H9 (cell line): ENCODE results near the gene LRRIQ4. TPM values are rescaled to one million over a fixed set of nuclear protein-coding genes. Genes with fewer than 3 reads are reported as not detected.

Experiments used
- DNase-seq: peaks from one replicate; pipeline ENCODE4 v3.0.0-alpha.2; 2017
- H2AFZ ChIP-seq: one replicate; pipeline ENCODE4 v1.6.1; 2013; ENCODE audit warnings: mild to moderate bottlenecking, low read length, control low read depth, moderate library complexity
- H2AK5ac ChIP-seq: 2 replicates; pipeline ENCODE4 v1.6.1; 2013; ENCODE audit warnings: low read length, control low read depth, mixed read lengths; ENCODE audit not compliant: insufficient read length
- H2BK120ac ChIP-seq: one replicate; pipeline ENCODE4 v1.6.1; 2013; ENCODE audit warnings: low read depth, mild to moderate bottlenecking, low read length, control low read depth, inconsistent platforms; ENCODE audit not compliant: poor library complexity, severe bottlenecking
- H2BK12ac ChIP-seq: 2 replicates; pipeline ENCODE4 v1.6.1; 2013; ENCODE audit warnings: low read length, control low read depth, mixed read lengths, low read depth; ENCODE audit not compliant: insufficient read length
- H2BK15ac ChIP-seq: 2 replicates; pipeline ENCODE4 v1.6.1; 2013; ENCODE audit warnings: low read depth, low read length, control low read depth
- H2BK20ac ChIP-seq: one replicate; pipeline ENCODE4 v1.6.1; 2013; ENCODE audit warnings: low read depth, mild to moderate bottlenecking, low read length, control low read depth, inconsistent platforms; ENCODE audit not compliant: poor library complexity, severe bottlenecking
- H2BK5ac ChIP-seq: 2 replicates; pipeline ENCODE4 v1.6.1; 2013; ENCODE audit warnings: low read length, control low read depth, mixed read lengths; ENCODE audit not compliant: insufficient read length
- H3K14ac ChIP-seq: 2 replicates; pipeline ENCODE4 v1.6.1; 2013; ENCODE audit warnings: low read length, control low read depth; ENCODE audit not compliant: insufficient read depth
- H3K18ac ChIP-seq: 2 replicates; pipeline ENCODE4 v1.6.1; 2013; ENCODE audit warnings: low read depth, mild to moderate bottlenecking, mixed read lengths, low read length, control low read depth; ENCODE audit not compliant: insufficient read length
- H3K23ac ChIP-seq: 2 replicates; pipeline ENCODE4 v1.6.1; 2013; ENCODE audit warnings: low read length, control low read depth, mixed read lengths, low read depth; ENCODE audit not compliant: insufficient read length
- H3K23me2 ChIP-seq: 2 replicates; pipeline ENCODE4 v1.6.1; 2013; ENCODE audit warnings: low read depth, mild to moderate bottlenecking, mixed read lengths, low read length, control low read depth; ENCODE audit not compliant: insufficient read length, poor library complexity, severe bottlenecking
- H3K27ac ChIP-seq: 2 replicates; pipeline ENCODE4 v1.5.1; 2013; ENCODE audit warnings: low read length, control low read depth, mixed read lengths, low read depth; ENCODE audit not compliant: insufficient read length
- H3K27me3 ChIP-seq: 2 replicates; pipeline ENCODE4 v1.6.1; 2013; ENCODE audit warnings: low read length, control low read depth, inconsistent platforms; ENCODE audit not compliant: insufficient read depth
- H3K4ac ChIP-seq: 2 replicates; pipeline ENCODE4 v1.6.1; 2013; ENCODE audit warnings: low read depth, mild to moderate bottlenecking, control low read depth, inconsistent platforms, low read length, moderate library complexity
- H3K4me1 ChIP-seq: 2 replicates; pipeline ENCODE4 v1.6.1; 2013; ENCODE audit warnings: low read length, control low read depth, inconsistent platforms; ENCODE audit not compliant: insufficient read depth
- H3K4me2 ChIP-seq: 2 replicates; pipeline ENCODE4 v1.6.1; 2013; ENCODE audit warnings: low read length, control low read depth, mixed read lengths; ENCODE audit not compliant: insufficient read length, insufficient read depth
- H3K56ac ChIP-seq: 2 replicates; pipeline ENCODE4 v1.6.1; 2013; ENCODE audit warnings: low read depth, mild to moderate bottlenecking, mixed read lengths, low read length, control low read depth; ENCODE audit not compliant: insufficient read length
- H3K79me1 ChIP-seq: 2 replicates; pipeline ENCODE4 v1.6.1; 2013; ENCODE audit warnings: low read depth, mild to moderate bottlenecking, moderate library complexity, low read length, control low read depth, inconsistent platforms; ENCODE audit not compliant: insufficient read depth, poor library complexity, severe bottlenecking
- H3K79me2 ChIP-seq: 2 replicates; pipeline ENCODE4 v1.6.1; 2013; ENCODE audit warnings: low read length, control low read depth, inconsistent platforms; ENCODE audit not compliant: insufficient read depth
- H3K9ac ChIP-seq: 2 replicates; pipeline ENCODE4 v1.6.1; 2013; ENCODE audit warnings: low read length, control low read depth, mixed read lengths; ENCODE audit not compliant: insufficient read length; ENCODE audit errors: extremely low read depth
- H3K9me3 ChIP-seq: one replicate; pipeline ENCODE4 v1.6.1; 2013; ENCODE audit warnings: low read depth, low read length, inconsistent platforms; ENCODE audit not compliant: control insufficient read depth
- H3T11ph ChIP-seq: one replicate; pipeline ENCODE4 v1.6.1; 2013; ENCODE audit warnings: mild to moderate bottlenecking, low read length, control low read depth, inconsistent platforms
- H4K20me1 ChIP-seq: one replicate; pipeline ENCODE4 v1.6.1; 2013; ENCODE audit not compliant: control insufficient read depth, insufficient read length, insufficient read depth
- H4K5ac ChIP-seq: 2 replicates; pipeline ENCODE4 v1.6.1; 2013; ENCODE audit warnings: low read depth, mild to moderate bottlenecking, mixed read lengths, low read length, control low read depth; ENCODE audit not compliant: insufficient read length
- H4K8ac ChIP-seq: replicated peaks from 2 replicates; pipeline ENCODE4 v1.6.1; 2013; ENCODE audit warnings: low read length, control low read depth, mixed read lengths, low read depth; ENCODE audit not compliant: insufficient read length
- H4K91ac ChIP-seq: 2 replicates; pipeline ENCODE4 v1.6.1; 2013; ENCODE audit warnings: low read depth, mild to moderate bottlenecking, moderate library complexity, mixed read lengths, low read length, control low read depth; ENCODE audit not compliant: insufficient read length
- H3K27ac Mint-ChIP-seq, 3 experiments: 2 replicates in 2 of 3; 3 replicates in 1 of 3; pipeline ENCODE4 v1.8.0; 2020 to 2021; ENCODE audit warnings: mixed read lengths in 3 of 3, mild to moderate bottlenecking in 1 of 3, moderate library complexity in 1 of 3
- H3K27me3 Mint-ChIP-seq: 2 replicates; pipeline ENCODE4 v1.8.0; 2021; ENCODE audit warnings: low read depth, mild to moderate bottlenecking, moderate library complexity, mixed read lengths
- H3K36me3 Mint-ChIP-seq, 3 experiments: 2 replicates in 2 of 3; 3 replicates in 1 of 3; pipeline ENCODE4 v1.8.0; 2020 to 2021; ENCODE audit warnings: low read depth in 3 of 3, mixed read lengths in 3 of 3; ENCODE audit not compliant: insufficient read depth in 1 of 3
- H3K4me1 Mint-ChIP-seq, 2 experiments: 2 replicates each; pipeline ENCODE4 v1.8.0; 2020; ENCODE audit warnings: mixed read lengths in 2 of 2
- H3K4me3 Mint-ChIP-seq, 2 experiments: 2 replicates in 1 of 2; 3 replicates in 1 of 2; pipeline ENCODE4 v1.8.0; 2020 to 2021; ENCODE audit warnings: mild to moderate bottlenecking in 2 of 2, mixed read lengths in 2 of 2, moderate library complexity in 1 of 2
- H3K9me3 Mint-ChIP-seq, 2 experiments: 2 replicates in 1 of 2; 3 replicates in 1 of 2; pipeline ENCODE4 v1.8.0; 2020; ENCODE audit warnings: mild to moderate bottlenecking in 2 of 2, mixed read lengths in 2 of 2, moderate library complexity in 1 of 2
- CTCF ChIP-seq: fragments of 200-600 bp; sonication (generic); conservative IDR thresholded peaks from 3 replicates; pipeline ENCODE4 v1.8.0; 2021; ENCODE audit warnings: antibody characterized with exemption, mild to moderate bottlenecking
- WGBS: extraction: QIAGEN DNeasy Blood & Tissue Kit; methylation state at CpG from one replicate; pipeline ENCODE4 v1.1.7; 2013; ENCODE audit warnings: missing lambda C conversion rate, low lambda C conversion rate, mixed read lengths; ENCODE audit not compliant: insufficient read length; ENCODE audit errors: extremely low coverage; 5-methylcytosine and 5-hydroxymethylcytosine counted together
- total RNA-seq: library from RNA; stranded (reverse); gene quantifications from 2 replicates; pipeline ENCODE4 v1.2.1, GENCODE V29; 2021

LRRIQ4 gene
- total RNA-seq, 1 experiment from 2014 or later, result not detected

GRCh38 chr3:169838511-169839030, 25.9 kb downstream of the LRRIQ4 start:
- Histone ChIP-seq H4K91ac (no peak overlapping the region), H3K27me3 (no peaks in the 10 kb centered on the region), H3K9me3 (no peaks in the 10 kb centered on the region), H2BK20ac (no peak overlapping the region), H3K4ac (no peak overlapping the region), H3T11ph (no peak overlapping the region), H3K79me1 (no peaks in the 10 kb centered on the region), H4K20me1 (no peaks in the 10 kb centered on the region), H4K8ac (no peak overlapping the region), H3K27ac (no peak overlapping the region), H3K4me2 (no peak overlapping the region), H3K14ac (no peak overlapping the region), H3K18ac (no peak overlapping the region), H3K79me2 (no peaks in the 10 kb centered on the region), H3K23me2 (no peaks in the 10 kb centered on the region), H2BK12ac (no peak overlapping the region), H3K9ac (no peak overlapping the region), H3K4me1 (no peaks in the 10 kb centered on the region), H3K56ac (no peak overlapping the region), H2BK5ac (no peak overlapping the region), H3K23ac (no peak overlapping the region), H4K5ac (no peak overlapping the region), H2AFZ (no peak overlapping the region), H2AK5ac (no peak overlapping the region), H2BK15ac (no peak overlapping the region), H2BK120ac (no peak overlapping the region)
- Mint-ChIP-seq H3K27me3 (no peaks in the 10 kb centered on the region), H3K4me1 (peaks cover 7 to 11% of the 10 kb centered on the region in 2 experiments), H3K36me3 (no peaks in the 10 kb centered on the region), H3K9me3 (no peaks in the 10 kb centered on the region), H3K27ac (no peak overlapping the region), H3K4me3 (no peak overlapping the region)
- TF ChIP-seq CTCF, result no peak
- DNase-seq, result no peak
- no CpG with 5 or more reads among the region's 1 CpG for WGBS
